OCI-LY3 (cell line): ENCODE results near the gene GPR176.

Experiments used
- H2AFZ ChIP-seq: fragments of 200-600, 300-600 bp; shearing (Covaris generic); 2 replicates; pipeline ENCODE4 v1.6.0; 2014; ENCODE audit warnings: antibody characterized with exemption, low read depth, low read length
- H3K27ac ChIP-seq: fragments of 200-600, 300-600 bp; sonication (generic); 2 replicates; pipeline ENCODE4 v1.5.1; 2014; ENCODE audit warnings: mild to moderate bottlenecking, low read length, moderate library complexity, mixed read lengths
- H3K27me3 ChIP-seq: fragments of 200-600, 300-600 bp; sonication (generic); 2 replicates; pipeline ENCODE4 v1.6.1; 2014; ENCODE audit warnings: low read depth, low read length, mixed read lengths
- H3K36me3 ChIP-seq: fragments of 200-600, 300-600 bp; sonication (generic); replicated peaks from 2 replicates; pipeline ENCODE3; 2014; ENCODE audit warnings: low read depth, low read length, mixed read lengths
- H3K4me1 ChIP-seq: fragments of 300-600, 200-600 bp; sonication (generic); 2 replicates; pipeline ENCODE4 v1.6.1; 2014; ENCODE audit warnings: low read length, mixed read lengths
- H3K4me2 ChIP-seq: fragments of 200-600, 300-600 bp; sonication (generic); 2 replicates; pipeline ENCODE4 v1.6.1; 2014; ENCODE audit warnings: low read length, mixed read lengths
- H3K4me3 ChIP-seq: fragments of 300-600, 200-600 bp; sonication (generic); 2 replicates; pipeline ENCODE4 v1.5.1; 2014; ENCODE audit warnings: antibody characterized with exemption, mild to moderate bottlenecking, low read length, moderate library complexity
- H3K79me2 ChIP-seq: fragments of 300-600, 200-600 bp; shearing (Covaris generic); 2 replicates; pipeline ENCODE4 v1.6.1; 2014; ENCODE audit warnings: mild to moderate bottlenecking, low read length, mixed read lengths
- H3K9ac ChIP-seq: fragments of 300-600, 200-600 bp; shearing (Covaris generic); 2 replicates; pipeline ENCODE4 v1.6.0; 2014; ENCODE audit warnings: mild to moderate bottlenecking, low read length, moderate library complexity
- H3K9me3 ChIP-seq: fragments of 200-600, 300-600 bp; shearing (Covaris generic); 2 replicates; pipeline ENCODE4 v1.6.1; 2014; ENCODE audit warnings: low read length, mixed read lengths; ENCODE audit not compliant: insufficient read depth
- H4K20me1 ChIP-seq: fragments of 200-600, 300-600 bp; sonication (generic); 2 replicates; pipeline ENCODE4 v1.6.1; 2016; ENCODE audit warnings: low read length, mixed read lengths; ENCODE audit not compliant: insufficient read depth
- CTCF ChIP-seq: fragments of 200-600, 300-600 bp; sonication (generic); IDR thresholded peaks from 2 replicates; pipeline ENCODE4 v1.5.1; 2014; ENCODE audit warnings: antibody characterized with exemption, low read length, low read depth
- EZH2phosphoT487 ChIP-seq: fragments of 200-600 bp; shearing (Covaris generic); IDR thresholded peaks from 2 replicates; pipeline ENCODE4 v1.6.1; 2018; ENCODE audit warnings: antibody characterized with exemption, mixed run types, low read depth

GPR176 gene

GRCh38 chr15:39789736-39790135 lies 130.3 kb downstream of the GPR176 start:
- no peaks in the 10 kb centered on the region for H3K27me3 ChIP-seq
- no peaks in the 10 kb centered on the region for H4K20me1 ChIP-seq
- H3K4me2 ChIP-seq: no peak overlapping the region
- H3K27ac ChIP-seq: no peak overlapping the region
- H3K4me1 ChIP-seq: peaks cover 29% of the 10 kb centered on the region
- no peak overlapping the region for H3K4me3 ChIP-seq
- H3K9me3 ChIP-seq: no peaks in the 10 kb centered on the region
- no peaks in the 10 kb centered on the region for H3K36me3 ChIP-seq
- H3K79me2 ChIP-seq: no peaks in the 10 kb centered on the region
- H3K9ac ChIP-seq: no peak overlapping the region
- H2AFZ ChIP-seq: no peak overlapping the region
- no peak for TF ChIP-seq CTCF
- TF ChIP-seq EZH2phosphoT487: no peak

DNA sequence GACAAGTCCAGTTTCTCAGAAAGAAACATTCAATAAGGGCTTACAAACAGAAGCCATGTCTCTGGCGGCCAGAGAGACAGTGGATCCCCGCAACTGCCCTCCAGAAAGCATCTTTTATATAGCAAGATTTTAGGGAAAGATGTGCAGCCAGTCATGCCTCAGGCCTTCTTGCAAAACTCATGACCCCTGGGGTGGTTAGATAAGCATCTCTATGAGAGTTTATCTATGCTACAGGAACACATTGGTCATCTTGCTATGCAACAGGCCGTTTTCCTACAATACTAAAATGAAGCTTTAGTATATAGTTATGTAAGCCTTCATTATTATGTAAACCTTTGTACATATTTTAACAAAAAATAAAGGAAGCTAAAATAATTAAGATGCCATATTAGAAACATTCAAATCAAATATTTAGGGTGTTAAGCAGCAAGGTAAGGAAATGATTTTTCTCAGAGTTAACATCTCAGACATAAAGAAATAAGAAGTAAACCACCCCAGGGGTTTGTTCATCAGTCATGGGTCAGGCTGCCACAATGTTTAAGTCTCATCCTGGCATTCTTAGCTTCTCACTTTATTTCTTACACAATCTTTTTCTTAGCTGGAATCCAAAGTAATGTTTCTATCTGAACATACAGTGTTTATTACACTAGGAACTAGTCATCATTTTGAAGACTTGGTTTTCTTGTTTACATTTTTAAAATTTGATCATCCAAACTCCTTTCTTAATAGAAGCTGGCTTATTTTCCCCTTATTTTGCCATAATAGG lies 131.1 kb downstream of the GPR176 start:
- Histone ChIP-seq H3K4me2 (peak overlapping the region; percentile 85), H3K27ac (peak overlapping the region; percentile 62), H3K4me1 (peaks cover 32% of the 10 kb centered on the region), H3K4me3 (no peak overlapping the region), H3K9ac (no peak overlapping the region), H3K36me3 (no peaks in the 10 kb centered on the region), H3K79me2 (peaks cover under 1% of the 10 kb centered on the region; the same call in 1 of the 2 replicates), H2AFZ (no peak overlapping the region), H3K27me3 (no peaks in the 10 kb centered on the region), H3K9me3 (no peaks in the 10 kb centered on the region), H4K20me1 (no peaks in the 10 kb centered on the region)
- TF ChIP-seq EZH2phosphoT487: no peak
- no peak for TF ChIP-seq CTCF

DNA sequence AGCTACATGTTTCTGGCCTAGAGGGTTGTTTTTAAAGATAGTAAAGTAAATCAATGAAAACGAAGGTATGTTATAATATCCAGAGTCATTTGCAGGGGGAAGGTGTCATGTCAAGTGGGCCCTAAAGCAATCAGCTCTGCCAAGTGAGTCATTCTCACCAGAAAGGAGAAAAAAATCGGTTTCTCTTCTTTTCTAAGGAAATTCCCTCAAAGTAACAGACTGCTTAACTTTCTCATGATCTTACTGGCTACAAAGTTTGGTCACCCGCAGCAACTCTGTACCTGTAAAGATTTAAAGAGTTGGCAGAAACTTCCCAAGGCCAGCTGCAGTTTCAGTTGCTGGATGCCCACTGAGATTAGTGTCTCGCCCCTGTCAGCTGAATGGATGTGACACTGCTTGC lies 132.0 kb downstream of the GPR176 start:
- Histone ChIP-seq H3K4me2 (peak overlapping the region; percentile 85), H3K79me2 (peaks cover 9% of the 10 kb centered on the region), H2AFZ (peak overlapping the region; percentile 32), H3K27me3 (no peaks in the 10 kb centered on the region), H3K4me1 (peaks cover 39% of the 10 kb centered on the region), H3K27ac (peak overlapping the region; percentile 62), H3K9ac (peak overlapping the region; percentile 34), H4K20me1 (no peaks in the 10 kb centered on the region), H3K36me3 (no peaks in the 10 kb centered on the region), H3K4me3 (peak overlapping the region; percentile 51), H3K9me3 (no peaks in the 10 kb centered on the region)
- TF ChIP-seq EZH2phosphoT487: no peak
- no peak for TF ChIP-seq CTCF

GRCh38 chr15:39787479-39787878 lies 132.6 kb downstream of the GPR176 start:
- peak overlapping the region; percentile 85 for H3K4me2 ChIP-seq
- peaks cover 12% of the 10 kb centered on the region for H3K79me2 ChIP-seq
- peak overlapping the region; percentile 34 for H3K9ac ChIP-seq
- no peaks in the 10 kb centered on the region for H3K9me3 ChIP-seq
- peak overlapping the region; percentile 51 for H3K4me3 ChIP-seq
- TF ChIP-seq CTCF (no peak), EZH2phosphoT487 (no peak)
- H3K27ac ChIP-seq: peak overlapping the region; percentile 62
- H3K36me3 ChIP-seq: no peaks in the 10 kb centered on the region
- no peaks in the 10 kb centered on the region for H3K27me3 ChIP-seq
- peaks cover 39% of the 10 kb centered on the region for H3K4me1 ChIP-seq
- no peaks in the 10 kb centered on the region for H4K20me1 ChIP-seq
- H2AFZ ChIP-seq: peak overlapping the region; percentile 32; the same call in 1 of the 2 replicates
